Activated naive CD4-positive, alpha-beta T cell treated with anti-CD3 and anti-CD28 coated beads, Interleukin-2, amount 10 ng/mL, durations not matched to agents 7 days and 5 days (primary cell): ENCODE measurements around the gene LTA4H.

ENCODE experiments used
- CTCF ChIA-PET: fragments of 350-600 bp; sonication (Branson Sonifier 250); formaldehyde crosslinking; loops from one replicate; lab custom pipeline; 2021; ENCODE audit warnings: antibody characterized with exemption; lab: Charles Lee
- DNase-seq: peaks from one replicate; pipeline ENCODE4 v3.0.0-alpha.2; 2020
- H3K27ac Mint-ChIP-seq: one replicate; pipeline ENCODE4 v1.8.0; 2021; ENCODE audit warnings: mild to moderate bottlenecking, moderate library complexity, mixed read lengths
- H3K27me3 Mint-ChIP-seq: one replicate; pipeline ENCODE4 v1.8.0; 2021; ENCODE audit warnings: mild to moderate bottlenecking, mixed read lengths
- H3K36me3 Mint-ChIP-seq: one replicate; pipeline ENCODE4 v1.8.0; 2021; ENCODE audit warnings: mixed read lengths
- H3K4me1 Mint-ChIP-seq: one replicate; pipeline ENCODE4 v1.8.0; 2021; ENCODE audit warnings: mixed read lengths
- H3K4me3 Mint-ChIP-seq: one replicate; pipeline ENCODE4 v1.8.0; 2021; ENCODE audit warnings: mild to moderate bottlenecking, moderate library complexity, mixed read lengths
- H3K9me3 Mint-ChIP-seq: one replicate; pipeline ENCODE4 v1.8.0; 2021; ENCODE audit warnings: mixed read lengths

LTA4H gene

DNA sequence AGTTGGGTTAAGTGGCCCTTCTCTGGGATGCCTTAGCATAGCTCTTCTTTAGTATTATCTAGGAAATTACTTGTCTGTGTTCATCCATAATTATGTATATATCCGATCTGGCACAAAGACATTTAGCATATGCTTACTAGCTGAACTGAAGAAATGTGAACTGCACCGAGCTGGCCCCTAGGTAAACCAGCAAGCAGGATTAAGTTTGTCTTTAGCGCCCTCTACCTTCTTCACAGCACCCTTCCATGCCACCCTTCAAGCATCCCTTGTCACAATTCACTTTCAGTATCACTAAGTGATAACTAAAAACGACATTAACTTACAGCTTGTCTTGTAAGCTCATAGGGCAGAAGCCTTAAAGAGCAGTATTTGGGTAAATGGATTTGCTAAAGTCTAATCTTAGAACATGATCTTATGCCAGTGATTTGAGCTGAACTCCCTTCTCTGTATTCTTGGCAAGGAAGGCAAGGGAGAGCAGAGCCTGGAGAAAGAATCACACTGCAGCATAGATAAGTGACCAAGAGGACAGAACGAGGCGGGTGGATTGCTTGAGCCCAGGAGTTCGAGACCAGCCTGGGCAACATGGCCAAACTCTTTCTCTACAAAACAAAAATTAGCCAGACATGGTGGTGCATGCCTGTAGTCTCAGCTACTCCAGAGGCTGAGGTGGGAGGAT is 36.6 kb downstream of the LTA4H start:
- CTCF ChIA-PET: interaction anchor here (0.6 to 6.1 kb wide), 39 partner anchors 9 to 1980 kb away, joined by 3 to 80 read pairs (median 4); partner anchors contain the start of genes AMDHD1, CCDC38 and LTA4H
- Mint-ChIP-seq H3K9me3 (no peaks in the 10 kb centered on the region), H3K27ac (peak overlapping the region; percentile 52), H3K27me3 (no peaks in the 10 kb centered on the region), H3K36me3 (peaks cover 4% of the 10 kb centered on the region), H3K4me3 (no peak overlapping the region), H3K4me1 (peaks cover 7% of the 10 kb centered on the region)
- DNase-seq: peak; percentile 66

DNA sequence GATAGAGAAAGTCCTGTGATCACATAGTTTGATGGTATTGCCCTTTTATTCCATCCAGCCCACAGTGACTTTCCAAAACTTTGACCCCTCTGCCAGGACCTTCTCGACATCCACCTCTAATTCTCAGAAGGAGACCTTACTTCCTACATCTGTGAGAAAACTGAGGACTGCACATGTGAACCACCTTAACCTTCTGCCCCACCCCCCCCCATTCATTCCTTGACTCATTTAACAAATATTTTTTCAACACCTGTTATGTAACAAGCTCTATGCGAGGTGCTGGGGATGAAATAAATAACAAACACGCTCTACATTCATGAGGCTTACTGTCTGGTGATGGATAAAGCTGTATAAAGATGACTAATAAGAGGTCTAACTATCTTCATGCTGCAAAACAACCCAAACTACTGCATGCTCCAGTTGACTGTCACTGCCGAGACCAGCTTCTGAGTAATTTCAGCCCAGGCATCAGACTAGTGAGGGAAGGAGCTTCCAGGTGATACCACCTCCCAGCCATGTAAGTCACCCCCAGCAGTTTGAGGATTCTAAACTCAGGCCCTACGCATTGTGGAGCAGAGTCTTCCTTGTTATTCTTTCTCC is 37.4 kb downstream of the LTA4H start:
- Mint-ChIP-seq H3K9me3 (no peaks in the 10 kb centered on the region), H3K4me1 (peaks cover 7% of the 10 kb centered on the region), H3K4me3 (no peak overlapping the region), H3K27ac (no peak overlapping the region), H3K27me3 (no peaks in the 10 kb centered on the region), H3K36me3 (peaks cover 4% of the 10 kb centered on the region)
- CTCF ChIA-PET: interaction anchor here (0.6 to 6.1 kb wide), 34 partner anchors 9 to 521 kb away, joined by 3 to 80 read pairs (median 4); partner anchors contain the start of genes AMDHD1 and CCDC38
- DNase-seq: no peak

DNA sequence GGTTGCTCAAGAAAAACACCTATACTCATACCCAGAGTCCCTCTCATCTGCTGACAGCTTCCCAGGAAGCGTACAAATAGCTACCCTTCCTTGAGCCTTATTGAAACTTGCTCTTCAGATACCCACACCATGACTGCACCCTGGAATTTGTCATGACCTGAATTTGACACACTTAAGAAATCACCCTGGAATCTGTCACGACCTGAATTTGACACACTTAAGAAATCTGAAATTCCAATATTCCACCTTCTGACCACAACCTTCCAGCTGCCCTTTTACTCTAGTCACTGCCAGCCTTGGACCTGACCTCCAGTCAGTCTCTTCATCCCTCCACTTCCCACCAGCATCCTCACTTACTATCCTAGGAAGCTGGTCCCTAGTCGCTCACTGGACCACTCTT is 38.1 kb downstream of the LTA4H start:
- CTCF ChIA-PET: interaction anchor here (2.9 to 6.1 kb wide), 3 partner anchors 10 to 79 kb away, joined by 14 to 80 read pairs (median 30); partner anchors contain the start of genes AMDHD1 and CCDC38
- no peak overlapping the region for H3K27ac Mint-ChIP-seq
- H3K9me3 Mint-ChIP-seq: no peaks in the 10 kb centered on the region

DNA sequence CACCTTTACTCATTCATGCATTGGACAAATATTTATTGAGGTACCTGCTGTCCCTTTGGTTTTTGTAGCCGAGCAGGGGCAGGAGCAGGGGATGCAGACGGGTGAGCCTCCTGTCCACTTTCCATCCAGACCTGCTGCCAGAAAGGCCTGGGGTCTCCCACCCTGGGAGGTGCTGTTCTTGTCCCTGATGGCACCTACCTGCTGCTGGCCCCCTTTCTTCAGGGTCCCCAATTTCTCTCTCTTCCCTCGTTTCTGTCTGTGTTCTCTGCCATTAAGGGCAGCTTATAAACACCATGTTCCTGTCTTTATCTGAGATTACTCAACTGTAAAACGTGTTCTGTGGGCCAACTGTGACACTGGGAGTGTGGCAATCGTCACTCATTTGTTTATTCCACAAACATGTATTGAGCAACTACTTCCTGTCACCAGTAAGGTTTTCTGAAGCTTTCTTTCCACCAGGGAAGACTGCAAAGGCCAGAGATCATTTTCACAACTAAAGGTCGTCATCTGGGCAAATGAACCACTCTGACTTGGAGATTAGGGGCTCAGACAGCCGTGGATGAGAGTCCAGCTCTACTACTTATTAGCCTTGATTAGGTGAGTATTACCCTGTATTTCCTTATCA is 39.2 kb downstream of the LTA4H start, which contains the start of gene HAL:
Gene HAL (minus strand): TSS at position 311 of the 625 bp plus-strand sequence. CDS start 434 bp downstream, outside the sequence.
- CTCF ChIA-PET: interaction anchor here (1.1 to 6.1 kb wide), 4 partner anchors 11 to 78 kb away, joined by 3 to 80 read pairs (median 22); partner anchors contain the start of genes AMDHD1 and CCDC38
- peaks cover 2% of the 10 kb centered on the region for H3K36me3 Mint-ChIP-seq
- H3K4me3 Mint-ChIP-seq: no peak within 1 kb of the TSS
- DNase-seq: no peak
- peaks cover 3% of the 10 kb centered on the region for H3K27me3 Mint-ChIP-seq
- no peak within 1 kb of the TSS for H3K27ac Mint-ChIP-seq
- H3K9me3 Mint-ChIP-seq: no peaks in the 10 kb centered on the region
- H3K4me1 Mint-ChIP-seq: peaks cover 7% of the 10 kb centered on the region

More for the DNA sequence above, 38.1 kb downstream of the LTA4H start:
- Mint-ChIP-seq H3K4me3 (no peak overlapping the region), H3K27me3 (no peaks in the 10 kb centered on the region), H3K36me3 (peaks cover 2% of the 10 kb centered on the region), H3K4me1 (peaks cover 7% of the 10 kb centered on the region)
- DNase-seq: no peak

DNA sequence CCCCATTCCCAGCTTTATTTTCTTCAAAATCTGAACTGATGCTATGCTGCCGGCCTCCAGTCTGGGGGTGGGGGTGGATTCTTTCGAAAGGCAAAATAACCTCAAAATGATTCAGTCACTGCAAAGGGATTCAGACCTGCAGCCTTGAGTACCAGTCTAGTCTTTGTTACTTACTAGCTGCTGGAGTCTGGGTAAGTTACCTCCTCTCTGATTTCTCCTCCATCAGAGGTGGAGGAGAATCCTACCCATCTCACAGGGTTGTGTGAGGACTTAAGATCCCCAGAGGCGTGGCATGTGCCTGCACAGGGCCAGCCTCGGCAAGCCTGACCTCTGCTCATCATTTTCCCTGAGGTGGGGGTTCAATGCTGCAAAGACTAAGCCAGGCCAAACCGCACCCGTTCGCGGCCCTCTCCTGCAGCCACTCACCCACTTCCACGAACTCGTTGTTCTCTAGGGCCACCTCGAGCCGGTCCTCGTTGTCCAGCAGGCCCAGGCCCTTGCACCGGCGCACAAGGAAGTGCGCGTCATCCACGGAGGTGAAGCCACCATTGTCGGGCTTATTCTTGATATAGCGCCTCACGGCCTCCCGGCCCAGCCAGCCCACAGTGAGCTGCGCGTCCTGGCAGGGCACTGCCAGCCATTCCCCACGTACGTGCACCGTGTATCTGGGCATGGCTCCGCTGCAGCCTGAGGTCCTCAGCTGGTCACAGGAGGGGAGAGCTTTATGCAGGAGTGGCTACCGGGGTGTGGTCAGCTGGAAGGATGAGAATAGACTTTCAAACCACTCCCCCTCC is 40.0 kb downstream of the LTA4H start:
- Mint-ChIP-seq H3K4me3 (no peak overlapping the region), H3K27me3 (peaks cover 3% of the 10 kb centered on the region), H3K4me1 (peaks cover 7% of the 10 kb centered on the region), H3K27ac (no peak overlapping the region), H3K9me3 (no peaks in the 10 kb centered on the region), H3K36me3 (no peaks in the 10 kb centered on the region)
- CTCF ChIA-PET: interaction anchor here (1.1 to 6.1 kb wide), 3 partner anchors 37 to 77 kb away, joined by 3 to 80 read pairs (median 30); partner anchors contain the start of genes AMDHD1 and CCDC38
- DNase-seq: no peak

DNA sequence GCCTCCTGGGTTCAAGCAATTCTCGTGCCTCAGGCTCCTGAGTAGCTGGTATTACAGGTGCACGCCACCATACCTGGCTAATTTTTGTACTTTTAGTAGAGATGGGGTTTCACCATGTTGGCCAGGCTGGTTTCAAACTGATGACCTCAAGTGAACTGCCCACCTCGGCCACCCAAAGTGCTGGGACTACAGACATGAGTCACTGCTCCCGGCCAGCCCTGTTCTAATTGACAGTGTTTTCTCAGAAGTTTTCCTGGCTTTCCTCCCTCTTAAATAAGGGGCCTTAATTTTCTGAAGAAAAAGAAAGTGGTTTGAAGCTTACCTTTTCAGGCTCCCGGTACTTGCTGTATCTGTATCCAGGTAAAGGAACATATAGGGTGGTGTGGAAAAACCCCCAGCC is 40.9 kb downstream of the LTA4H start:
- Mint-ChIP-seq H3K4me3 (no peak overlapping the region), H3K36me3 (no peaks in the 10 kb centered on the region), H3K27me3 (peaks cover 3% of the 10 kb centered on the region), H3K9me3 (no peaks in the 10 kb centered on the region), H3K27ac (no peak overlapping the region), H3K4me1 (peaks cover 7% of the 10 kb centered on the region)
- CTCF ChIA-PET: no interaction called here
- DNase-seq: no peak

DNA sequence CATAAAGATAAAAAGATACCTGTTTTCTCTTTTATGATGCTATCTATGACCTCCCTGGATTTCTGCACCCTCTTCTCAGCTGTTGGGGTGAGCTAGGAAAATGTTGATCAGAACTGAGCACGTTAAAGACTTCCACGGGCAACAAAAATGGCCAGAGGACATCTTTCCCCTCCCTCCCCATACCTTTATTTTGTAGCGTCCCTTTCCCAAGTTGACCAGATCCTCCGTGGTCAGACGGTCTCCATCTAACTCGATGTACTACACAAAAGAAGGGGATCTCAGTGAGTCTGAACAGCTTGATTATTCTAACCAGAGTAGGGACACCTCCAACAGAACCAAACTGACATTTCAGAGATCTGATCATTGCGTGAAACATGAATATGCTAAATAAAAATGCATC is 41.5 kb downstream of the LTA4H start:
- peaks cover 3% of the 10 kb centered on the region for H3K27me3 Mint-ChIP-seq
- CTCF ChIA-PET: interaction anchor here (1.5 kb wide), 1 partner anchor 75 kb away, joined by 8 read pairs; no protein-coding TSS in a partner anchor
- DNase-seq: no peak
- H3K27ac Mint-ChIP-seq: no peak overlapping the region
- no peaks in the 10 kb centered on the region for H3K9me3 Mint-ChIP-seq
- H3K4me3 Mint-ChIP-seq: no peak overlapping the region
- H3K36me3 Mint-ChIP-seq: no peaks in the 10 kb centered on the region
- H3K4me1 Mint-ChIP-seq: peaks cover 7% of the 10 kb centered on the region

DNA sequence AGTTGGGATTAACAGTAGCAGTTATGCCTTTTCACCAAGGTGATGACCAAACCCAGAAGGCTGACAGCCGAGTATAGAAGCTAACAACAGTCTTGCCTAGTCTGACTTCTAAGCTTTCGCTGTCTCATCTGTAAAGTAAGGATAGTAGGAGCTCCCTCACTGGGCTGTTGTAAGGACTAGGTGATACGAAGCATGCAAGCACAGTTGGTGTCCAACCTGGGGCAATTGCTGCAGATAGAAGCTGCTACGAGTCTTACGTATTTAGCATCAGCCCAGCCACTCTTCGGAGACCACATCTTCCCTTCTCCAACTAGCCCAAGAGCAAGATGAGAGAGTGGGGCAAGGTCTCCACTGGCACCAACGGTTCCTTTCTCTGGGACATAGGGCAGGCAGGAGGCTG is 45.3 kb downstream of the LTA4H start:
- Mint-ChIP-seq H3K4me1 (no peaks in the 10 kb centered on the region), H3K4me3 (no peak overlapping the region), H3K36me3 (no peaks in the 10 kb centered on the region), H3K27ac (no peak overlapping the region), H3K9me3 (no peaks in the 10 kb centered on the region), H3K27me3 (peaks cover 3% of the 10 kb centered on the region)
- CTCF ChIA-PET: interaction anchor here (1.6 to 2.2 kb wide), 2 partner anchors 9 to 71 kb away, joined by 4 to 14 read pairs; no protein-coding TSS in a partner anchor
- no peak for DNase-seq

DNA sequence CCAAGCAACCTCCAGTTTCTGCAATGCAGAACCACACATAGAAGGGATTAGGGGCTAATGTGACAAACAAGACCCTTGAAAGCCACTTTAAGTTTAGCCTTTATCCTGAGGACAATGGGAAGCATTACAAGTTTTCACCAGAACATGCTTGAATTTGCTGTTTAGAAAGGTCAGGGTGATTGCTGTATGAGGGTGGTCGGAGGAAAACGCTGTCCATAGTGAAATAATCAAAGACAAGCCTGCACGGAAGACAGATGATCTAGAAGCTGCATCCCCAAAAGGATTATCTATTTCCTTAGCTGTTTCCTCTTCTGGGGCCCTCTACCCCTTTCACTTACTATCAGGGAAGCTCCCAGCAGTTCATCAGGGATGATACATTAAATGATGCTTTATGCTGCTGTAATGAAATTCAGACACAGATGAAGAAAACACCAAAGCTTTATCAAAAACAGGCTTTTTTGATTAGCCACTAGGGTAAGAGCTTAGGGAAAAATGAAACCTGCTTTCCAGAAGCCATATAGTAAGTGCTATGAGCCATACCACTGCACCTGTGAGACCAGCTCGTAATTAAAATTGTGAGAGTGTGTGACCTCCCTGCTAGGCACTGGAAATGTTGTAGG is 45.8 kb downstream of the LTA4H start:
- CTCF ChIA-PET: interaction anchor here (0.6 to 2.2 kb wide), 3 partner anchors 9 to 443 kb away, joined by 3 to 14 read pairs (median 4); no protein-coding TSS in a partner anchor
- Mint-ChIP-seq H3K36me3 (no peaks in the 10 kb centered on the region), H3K4me3 (no peak overlapping the region), H3K27ac (no peak overlapping the region), H3K9me3 (no peaks in the 10 kb centered on the region), H3K27me3 (peaks cover 3% of the 10 kb centered on the region), H3K4me1 (no peaks in the 10 kb centered on the region)
- no peak for DNase-seq

DNA sequence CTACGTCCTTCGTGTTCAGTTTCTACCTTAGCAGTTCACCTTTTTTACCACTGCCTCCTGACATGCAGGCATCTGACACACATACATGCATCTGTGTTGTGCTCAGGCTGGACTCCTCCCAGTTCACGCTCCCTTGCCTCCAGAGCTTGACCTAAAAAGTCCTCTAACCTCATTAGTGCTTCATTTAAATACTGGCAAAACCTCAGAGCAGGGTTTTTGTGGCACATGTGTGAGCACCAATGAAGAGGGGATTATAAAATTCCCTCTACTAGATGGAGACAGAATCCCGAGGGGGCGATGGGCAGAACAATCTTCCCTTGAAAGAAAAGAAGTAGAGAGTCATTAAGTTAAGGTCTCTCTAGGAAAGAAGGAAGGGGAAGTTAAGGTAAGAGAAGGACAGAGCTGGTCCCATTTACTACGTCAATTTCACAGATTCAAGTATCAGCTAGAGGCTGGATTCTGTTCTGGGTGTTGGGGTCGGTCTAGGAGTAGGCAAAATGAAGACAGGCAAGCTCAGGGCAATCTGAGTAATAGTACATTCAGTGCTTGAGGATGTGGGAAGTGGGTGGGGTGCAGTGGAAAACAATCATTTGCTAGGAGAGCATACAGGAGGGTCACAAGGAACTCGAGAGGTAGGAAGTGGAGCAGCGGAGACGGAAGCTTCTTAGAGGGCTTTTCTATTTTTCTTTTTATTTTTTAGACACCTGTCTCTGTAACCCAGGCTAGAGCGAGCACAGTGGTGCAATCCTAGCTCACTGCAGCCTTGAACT is 46.7 kb downstream of the LTA4H start:
- Mint-ChIP-seq H3K4me3 (no peak overlapping the region), H3K36me3 (no peaks in the 10 kb centered on the region), H3K4me1 (no peaks in the 10 kb centered on the region), H3K27me3 (peaks cover 3% of the 10 kb centered on the region), H3K27ac (no peak overlapping the region), H3K9me3 (no peaks in the 10 kb centered on the region)
- CTCF ChIA-PET: interaction anchor here (1.6 to 2.2 kb wide), 2 partner anchors 10 to 70 kb away, joined by 4 to 14 read pairs; no protein-coding TSS in a partner anchor
- DNase-seq: no peak

DNA sequence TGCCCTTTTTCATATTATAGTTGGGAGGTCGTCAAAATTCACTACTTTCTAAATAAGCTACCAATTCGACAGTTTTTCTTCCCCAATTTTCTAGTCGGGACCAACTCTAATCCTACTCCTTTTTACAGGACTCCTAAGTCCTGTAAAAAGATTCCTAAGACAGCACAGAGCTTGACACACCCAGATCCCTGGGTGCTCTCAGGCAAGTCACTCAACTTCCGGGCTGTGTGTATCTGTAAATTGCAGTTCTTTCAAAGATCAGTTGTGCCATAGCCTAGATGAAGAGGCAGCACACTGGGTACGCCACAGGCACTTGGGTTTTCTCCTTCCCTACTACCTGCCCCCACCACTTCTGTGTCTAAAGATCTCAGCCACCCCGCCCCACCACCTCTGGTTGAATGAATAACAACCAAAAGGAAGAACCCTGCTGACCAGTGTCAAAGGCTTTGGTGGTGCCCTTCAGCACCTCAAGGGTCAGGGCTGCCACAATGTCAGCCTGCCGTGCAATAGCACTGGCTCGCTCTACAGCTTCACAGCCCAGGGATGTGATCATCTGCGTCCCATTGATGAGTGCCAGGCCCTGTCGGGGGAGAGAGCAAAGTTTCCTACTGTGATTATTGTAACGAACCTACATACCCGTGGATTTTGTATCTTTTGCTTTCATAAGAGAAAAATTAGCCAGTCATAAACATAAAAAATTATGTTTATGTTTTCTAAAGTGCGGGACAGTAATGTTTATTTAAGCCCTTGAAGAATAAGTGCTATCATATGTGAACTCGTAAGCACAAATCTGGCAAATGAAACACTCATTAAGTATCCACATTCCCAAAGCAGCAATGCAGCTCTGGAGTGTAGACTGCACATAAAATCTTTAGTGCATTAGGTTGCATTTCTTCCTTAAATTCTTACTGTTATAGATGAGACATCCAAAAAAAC is 48.5 kb downstream of the LTA4H start:
- no peak overlapping the region for H3K27ac Mint-ChIP-seq
- no peaks in the 10 kb centered on the region for H3K9me3 Mint-ChIP-seq
- no peaks in the 10 kb centered on the region for H3K4me1 Mint-ChIP-seq
- no peak for DNase-seq
- H3K27me3 Mint-ChIP-seq: peaks cover 2% of the 10 kb centered on the region
- CTCF ChIA-PET: interaction anchor here (1.3 kb wide), 1 partner anchor 12 kb away, joined by 3 read pairs; no protein-coding TSS in a partner anchor
- no peak overlapping the region for H3K4me3 Mint-ChIP-seq
- H3K36me3 Mint-ChIP-seq: no peaks in the 10 kb centered on the region

DNA sequence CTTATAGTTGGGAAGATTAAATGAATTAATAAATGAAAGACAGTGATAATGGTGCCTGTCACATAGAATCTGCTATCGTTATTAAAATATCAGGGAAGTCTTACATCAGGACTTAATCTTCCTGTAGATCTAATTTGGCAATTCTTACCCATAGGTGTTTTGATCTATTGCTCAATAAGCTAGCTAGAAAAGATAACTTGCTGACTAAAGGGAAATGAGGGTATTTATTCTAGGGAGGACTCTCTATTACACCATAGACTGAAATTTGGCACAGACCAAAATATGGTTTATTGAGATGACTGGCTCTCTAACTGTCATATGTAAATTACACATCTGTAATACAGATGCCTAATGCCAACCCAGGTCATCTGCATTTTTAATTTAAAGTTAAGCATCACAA is 50.7 kb downstream of the LTA4H start:
- Mint-ChIP-seq H3K4me1 (no peaks in the 10 kb centered on the region), H3K4me3 (no peak overlapping the region), H3K27ac (no peak overlapping the region), H3K36me3 (no peaks in the 10 kb centered on the region), H3K9me3 (no peaks in the 10 kb centered on the region), H3K27me3 (no peaks in the 10 kb centered on the region)
- no peak for DNase-seq
- CTCF ChIA-PET: no interaction called here
